ENCODE data around the gene RARB.

The RARB gene

DNA sequence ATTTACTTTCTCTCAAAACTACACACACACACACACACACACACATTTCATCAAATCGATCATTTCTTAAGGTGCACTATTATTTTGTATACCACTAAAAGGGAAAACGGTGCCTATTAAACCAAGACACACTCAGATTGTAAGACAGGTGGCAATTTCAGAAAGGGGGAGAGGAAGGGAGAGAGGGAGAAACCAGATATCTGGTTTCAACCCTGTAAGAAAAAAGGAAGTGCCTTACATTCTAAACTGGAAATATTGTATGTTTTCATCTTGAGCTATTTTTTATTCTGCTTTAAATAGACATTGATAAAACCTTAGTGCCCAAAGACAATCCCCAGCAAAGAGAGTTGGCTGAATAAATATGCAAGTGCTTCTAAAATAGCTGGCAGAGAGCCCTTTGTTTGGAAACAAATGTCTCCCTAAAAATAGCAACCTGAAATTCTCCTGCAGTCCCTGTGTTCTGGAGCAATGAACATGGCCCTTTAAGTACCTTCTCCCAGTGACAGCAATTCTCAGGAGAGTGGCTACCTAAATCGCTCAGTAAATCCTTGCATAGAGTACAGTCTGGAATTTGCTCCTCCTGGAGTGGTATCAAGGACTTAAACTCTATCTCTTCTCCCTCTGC lies 85.7 kb downstream of the RARB start:
- H3K4me2 ChIP-seq (ENCODE audit: low read length) = no peak overlapping the region
- no peaks in the 10 kb centered on the region for H3K36me3 ChIP-seq (ENCODE audit: control insufficient read depth, insufficient read depth, low read length)
- H4K5ac ChIP-seq (ENCODE audit: low read length) = no peak overlapping the region
- no CpG with 5 or more reads among the region's 3 CpGs for WGBS (ENCODE audit: extremely low coverage, insufficient coverage, low lambda C conversion rate)
- DNase-seq = no peak
- no peak overlapping the region for H3K23ac ChIP-seq (ENCODE audit: low read length)
- no peak overlapping the region for H3K56ac ChIP-seq (ENCODE audit: low read length)
- no peak overlapping the region for H3K27ac ChIP-seq (ENCODE audit: low read depth, low read length)
- no peak overlapping the region for H3K18ac ChIP-seq (ENCODE audit: low read length)
- no peak overlapping the region for H3K4me3 ChIP-seq (ENCODE audit: low read length)
- no peak overlapping the region for H2BK120ac ChIP-seq (ENCODE audit: low read depth, low read length)
- no peaks in the 10 kb centered on the region for H3K79me1 ChIP-seq (ENCODE audit: low read length)
- H3K79me2 ChIP-seq (ENCODE audit: control insufficient read depth, insufficient read depth, low read length) = no peaks in the 10 kb centered on the region
- H3K27me3 ChIP-seq (ENCODE audit: insufficient read depth, low read length, poor library complexity) = no peaks in the 10 kb centered on the region
- no peak overlapping the region for H2AK5ac ChIP-seq (ENCODE audit: low read length)
- no peak overlapping the region for H2BK15ac ChIP-seq (replicated peaks; ENCODE audit: low read depth)
- H2BK5ac ChIP-seq (ENCODE audit: low read length) = no peak overlapping the region
- no peaks in the 10 kb centered on the region for H3K4me1 ChIP-seq (ENCODE audit: control insufficient read depth, low read depth, low read length)
- H4K8ac ChIP-seq (ENCODE audit: low read depth, low read length) = no peak overlapping the region
- no peak overlapping the region for H3K9ac ChIP-seq (ENCODE audit: low read length)
- no peak overlapping the region for H3K4ac ChIP-seq (ENCODE audit: low read depth, low read length)

DNA sequence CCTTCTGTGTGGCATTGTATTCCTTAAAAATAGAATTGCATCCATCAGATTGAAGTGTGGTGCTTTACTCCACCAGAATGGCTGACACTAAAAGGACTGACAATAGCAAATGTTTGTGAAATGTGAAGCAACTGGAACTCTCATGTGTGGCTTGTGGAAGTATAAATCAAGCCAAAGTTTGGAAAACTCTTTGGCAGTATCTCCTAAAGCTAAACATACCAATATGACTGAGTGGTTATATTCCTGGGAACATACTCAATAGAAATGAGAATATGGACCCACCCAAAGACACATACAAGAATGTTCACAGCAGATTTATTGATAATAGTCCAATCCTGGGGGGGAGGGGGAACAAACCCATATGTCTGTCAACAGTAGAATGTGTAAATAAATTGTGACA lies 87.1 kb downstream of the RARB start:
- Histone ChIP-seq H3K79me2 (ENCODE audit: control insufficient read depth, insufficient read depth, low read length) (no peaks in the 10 kb centered on the region), H2BK120ac (ENCODE audit: low read depth, low read length) (no peak overlapping the region), H2AK5ac (ENCODE audit: low read length) (no peak overlapping the region), H3K9ac (ENCODE audit: low read length) (no peak overlapping the region), H3K79me1 (ENCODE audit: low read length) (no peaks in the 10 kb centered on the region), H2BK15ac (replicated peaks; ENCODE audit: low read depth) (no peak overlapping the region), H2BK5ac (ENCODE audit: low read length) (no peak overlapping the region), H3K27me3 (ENCODE audit: insufficient read depth, low read length, poor library complexity) (no peaks in the 10 kb centered on the region), H3K4me2 (ENCODE audit: low read length) (no peak overlapping the region), H3K4me1 (ENCODE audit: control insufficient read depth, low read depth, low read length) (no peaks in the 10 kb centered on the region), H3K27ac (ENCODE audit: low read depth, low read length) (no peak overlapping the region), H3K56ac (ENCODE audit: low read length) (no peak overlapping the region), H3K4me3 (ENCODE audit: low read length) (no peak overlapping the region), H3K23ac (ENCODE audit: low read length) (no peak overlapping the region), H3K36me3 (ENCODE audit: control insufficient read depth, insufficient read depth, low read length) (no peaks in the 10 kb centered on the region), H4K5ac (ENCODE audit: low read length) (no peak overlapping the region), H4K8ac (ENCODE audit: low read depth, low read length) (no peak overlapping the region), H3K18ac (ENCODE audit: low read length) (no peak overlapping the region), H3K4ac (ENCODE audit: low read depth, low read length) (no peak overlapping the region)
- no peak for DNase-seq

DNA sequence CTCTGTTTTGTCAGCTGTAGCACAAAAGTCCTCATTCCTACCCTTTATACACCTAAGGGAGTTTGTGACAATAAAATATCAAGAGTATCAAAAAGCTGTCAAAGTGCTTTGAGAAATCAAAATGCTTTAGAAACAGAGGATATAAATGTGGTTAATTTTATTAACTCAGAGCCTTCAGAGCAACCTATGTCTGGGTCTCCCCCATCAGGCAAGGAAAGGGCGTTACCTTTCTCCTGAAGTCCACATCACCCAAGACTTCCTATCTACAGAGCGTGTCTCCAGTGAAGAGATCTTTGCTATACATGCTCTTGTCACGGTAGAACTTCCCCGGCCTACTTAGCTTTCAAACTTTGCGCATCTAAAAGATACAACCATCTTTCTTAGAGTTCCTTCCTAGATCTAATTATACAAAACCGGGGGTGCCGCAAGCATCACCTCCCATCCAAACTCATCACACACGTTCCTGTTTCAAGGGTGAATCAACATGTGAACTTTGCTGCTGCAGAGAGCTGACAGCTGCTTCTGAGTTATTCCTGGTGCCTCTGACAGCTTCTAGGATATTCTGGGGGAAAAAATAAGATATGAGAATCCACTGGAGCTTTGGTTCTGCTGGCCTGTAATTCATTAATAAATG lies 93.0 kb downstream of the RARB start:
- no peak overlapping the region for H2BK120ac ChIP-seq (ENCODE audit: low read depth, low read length)
- no peaks in the 10 kb centered on the region for H3K79me1 ChIP-seq (ENCODE audit: low read length)
- no peak for DNase-seq
- H3K27ac ChIP-seq (ENCODE audit: low read depth, low read length) = no peak overlapping the region
- no peak overlapping the region for H3K18ac ChIP-seq (ENCODE audit: low read length)
- no peak overlapping the region for H2BK5ac ChIP-seq (ENCODE audit: low read length)
- H3K9ac ChIP-seq (ENCODE audit: low read length) = no peak overlapping the region
- H3K4me1 ChIP-seq (ENCODE audit: control insufficient read depth, low read depth, low read length) = no peaks in the 10 kb centered on the region
- no peaks in the 10 kb centered on the region for H3K36me3 ChIP-seq (ENCODE audit: control insufficient read depth, insufficient read depth, low read length)
- no CpG with 5 or more reads among the region's 8 CpGs for WGBS (ENCODE audit: extremely low coverage, insufficient coverage, low lambda C conversion rate)
- H3K56ac ChIP-seq (ENCODE audit: low read length) = no peak overlapping the region
- no peak overlapping the region for H3K4ac ChIP-seq (ENCODE audit: low read depth, low read length)
- H3K79me2 ChIP-seq (ENCODE audit: control insufficient read depth, insufficient read depth, low read length) = no peaks in the 10 kb centered on the region
- no peak overlapping the region for H4K5ac ChIP-seq (ENCODE audit: low read length)
- no peak overlapping the region for H4K8ac ChIP-seq (ENCODE audit: low read depth, low read length)
- H2AK5ac ChIP-seq (ENCODE audit: low read length) = no peak overlapping the region
- H3K23ac ChIP-seq (ENCODE audit: low read length) = no peak overlapping the region
- no peak overlapping the region for H2BK15ac ChIP-seq (replicated peaks; ENCODE audit: low read depth)
- no peaks in the 10 kb centered on the region for H3K27me3 ChIP-seq (ENCODE audit: insufficient read depth, low read length, poor library complexity)
- H3K4me3 ChIP-seq (ENCODE audit: low read length) = no peak overlapping the region
- H3K4me2 ChIP-seq (ENCODE audit: low read length) = no peak overlapping the region

DNA sequence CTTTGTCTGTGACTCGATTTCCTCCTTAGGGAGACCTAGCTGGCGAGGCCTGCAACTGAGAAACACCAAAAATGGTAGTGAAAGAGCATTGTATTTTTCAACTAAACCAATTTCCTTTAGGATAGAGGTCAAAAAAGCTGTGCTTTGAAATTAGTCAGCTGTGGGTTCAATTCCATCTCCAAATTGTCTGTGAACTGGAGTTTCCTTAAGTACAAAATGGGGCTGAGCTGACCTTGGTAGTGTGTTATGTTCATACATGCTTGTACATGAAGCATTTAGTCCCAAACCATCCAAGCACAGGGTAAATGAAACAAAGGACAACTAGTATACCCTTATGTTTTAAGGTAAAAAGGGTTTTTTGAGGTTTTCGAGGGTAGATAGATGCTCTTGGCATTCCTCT lies 99.3 kb downstream of the RARB start:
- H3K27ac ChIP-seq (ENCODE audit: low read depth, low read length) = no peak overlapping the region
- no CpG with 5 or more reads among the region's 3 CpGs for WGBS (ENCODE audit: extremely low coverage, insufficient coverage, low lambda C conversion rate)
- no peak overlapping the region for H2BK120ac ChIP-seq (ENCODE audit: low read depth, low read length)

DNA sequence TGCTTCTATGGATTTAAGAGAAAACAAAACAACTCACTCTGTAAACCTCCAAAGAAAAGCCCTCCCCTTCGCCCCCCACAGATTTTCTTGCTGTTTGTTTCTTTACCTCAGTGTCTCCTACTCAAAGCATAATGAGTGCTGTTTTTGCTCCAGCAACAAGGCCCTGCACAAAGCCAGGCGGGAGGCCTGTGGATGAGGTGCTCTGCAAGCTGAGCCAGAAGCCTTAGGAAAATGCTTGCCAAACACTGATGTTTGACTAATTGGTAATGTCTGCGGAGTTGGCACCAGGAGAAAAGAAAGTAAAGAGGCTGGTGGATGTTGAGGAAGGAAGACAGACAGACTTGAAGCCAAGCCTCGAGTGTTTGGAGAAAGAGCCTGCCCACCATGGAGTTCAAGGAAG lies 99.7 kb downstream of the RARB start:
- no peak for DNase-seq
- Histone ChIP-seq H3K4ac (ENCODE audit: low read depth, low read length) (no peak overlapping the region), H3K36me3 (ENCODE audit: control insufficient read depth, insufficient read depth, low read length) (no peaks in the 10 kb centered on the region), H2BK15ac (replicated peaks; ENCODE audit: low read depth) (no peak overlapping the region), H2BK120ac (ENCODE audit: low read depth, low read length) (no peak overlapping the region), H4K5ac (ENCODE audit: low read length) (no peak overlapping the region), H3K4me1 (ENCODE audit: control insufficient read depth, low read depth, low read length) (no peaks in the 10 kb centered on the region), H4K8ac (ENCODE audit: low read depth, low read length) (no peak overlapping the region), H3K79me2 (ENCODE audit: control insufficient read depth, insufficient read depth, low read length) (no peaks in the 10 kb centered on the region), H3K56ac (ENCODE audit: low read length) (no peak overlapping the region), H2AK5ac (ENCODE audit: low read length) (no peak overlapping the region), H3K9ac (ENCODE audit: low read length) (no peak overlapping the region), H3K4me2 (ENCODE audit: low read length) (no peak overlapping the region), H3K27me3 (ENCODE audit: insufficient read depth, low read length, poor library complexity) (no peaks in the 10 kb centered on the region), H3K18ac (ENCODE audit: low read length) (no peak overlapping the region), H3K23ac (ENCODE audit: low read length) (no peak overlapping the region), H2BK5ac (ENCODE audit: low read length) (no peak overlapping the region), H3K27ac (ENCODE audit: low read depth, low read length) (no peak overlapping the region), H3K4me3 (ENCODE audit: low read length) (no peak overlapping the region), H3K79me1 (ENCODE audit: low read length) (no peaks in the 10 kb centered on the region)
- no CpG with 5 or more reads among the region's 4 CpGs for WGBS (ENCODE audit: extremely low coverage, insufficient coverage, low lambda C conversion rate)

More for the DNA sequence above, 99.3 kb downstream of the RARB start:
- Histone ChIP-seq H3K23ac (ENCODE audit: low read length) (no peak overlapping the region), H3K9ac (ENCODE audit: low read length) (no peak overlapping the region), H3K4me1 (ENCODE audit: control insufficient read depth, low read depth, low read length) (no peaks in the 10 kb centered on the region), H3K56ac (ENCODE audit: low read length) (no peak overlapping the region), H3K36me3 (ENCODE audit: control insufficient read depth, insufficient read depth, low read length) (no peaks in the 10 kb centered on the region), H2BK5ac (ENCODE audit: low read length) (no peak overlapping the region), H3K4me3 (ENCODE audit: low read length) (no peak overlapping the region), H3K79me1 (ENCODE audit: low read length) (no peaks in the 10 kb centered on the region), H2AK5ac (ENCODE audit: low read length) (no peak overlapping the region), H2BK15ac (replicated peaks; ENCODE audit: low read depth) (no peak overlapping the region), H4K8ac (ENCODE audit: low read depth, low read length) (no peak overlapping the region), H3K27me3 (ENCODE audit: insufficient read depth, low read length, poor library complexity) (no peaks in the 10 kb centered on the region), H3K79me2 (ENCODE audit: control insufficient read depth, insufficient read depth, low read length) (no peaks in the 10 kb centered on the region), H3K4me2 (ENCODE audit: low read length) (no peak overlapping the region), H4K5ac (ENCODE audit: low read length) (no peak overlapping the region), H3K18ac (ENCODE audit: low read length) (no peak overlapping the region), H3K4ac (ENCODE audit: low read depth, low read length) (no peak overlapping the region)
- DNase-seq = no peak

DNA sequence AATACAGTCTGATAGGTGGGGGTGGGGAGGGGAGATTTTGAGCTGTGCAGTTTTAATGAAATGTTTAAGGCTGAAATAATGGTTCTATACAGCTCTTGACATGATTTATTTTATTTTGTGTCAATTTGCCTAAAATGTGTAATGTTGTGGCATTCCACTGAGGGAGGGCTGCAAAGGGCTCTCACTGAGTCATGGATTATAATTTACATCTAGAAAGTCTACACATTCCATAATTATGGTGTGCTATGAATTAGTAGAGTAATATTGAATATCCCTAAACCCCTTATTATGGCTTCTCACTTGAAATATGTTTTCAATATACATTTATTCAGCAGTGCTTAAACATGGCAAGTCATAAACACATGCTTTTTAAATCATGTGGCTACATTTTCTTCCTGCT lies 103.9 kb downstream of the RARB start:
- no peaks in the 10 kb centered on the region for H3K36me3 ChIP-seq (ENCODE audit: control insufficient read depth, insufficient read depth, low read length)
- no peak overlapping the region for H4K8ac ChIP-seq (ENCODE audit: low read depth, low read length)
- H3K18ac ChIP-seq (ENCODE audit: low read length) = no peak overlapping the region
- H4K5ac ChIP-seq (ENCODE audit: low read length) = no peak overlapping the region
- no peaks in the 10 kb centered on the region for H3K27me3 ChIP-seq (ENCODE audit: insufficient read depth, low read length, poor library complexity)
- no peak overlapping the region for H3K27ac ChIP-seq (ENCODE audit: low read depth, low read length)
- H3K56ac ChIP-seq (ENCODE audit: low read length) = no peak overlapping the region
- H3K4ac ChIP-seq (ENCODE audit: low read depth, low read length) = no peak overlapping the region
- no peaks in the 10 kb centered on the region for H3K79me2 ChIP-seq (ENCODE audit: control insufficient read depth, insufficient read depth, low read length)
- no peaks in the 10 kb centered on the region for H3K4me1 ChIP-seq (ENCODE audit: control insufficient read depth, low read depth, low read length)
- no peak overlapping the region for H3K9ac ChIP-seq (ENCODE audit: low read length)
- no peak overlapping the region for H3K4me3 ChIP-seq (ENCODE audit: low read length)
- H3K79me1 ChIP-seq (ENCODE audit: low read length) = no peaks in the 10 kb centered on the region
- H2AK5ac ChIP-seq (ENCODE audit: low read length) = no peak overlapping the region
- DNase-seq = no peak
- H2BK5ac ChIP-seq (ENCODE audit: low read length) = no peak overlapping the region
- H2BK15ac ChIP-seq (replicated peaks; ENCODE audit: low read depth) = no peak overlapping the region
- no peak overlapping the region for H3K4me2 ChIP-seq (ENCODE audit: low read length)
- H2BK120ac ChIP-seq (ENCODE audit: low read depth, low read length) = no peak overlapping the region
- no peak overlapping the region for H3K23ac ChIP-seq (ENCODE audit: low read length)
